ENCODE results near the gene MKNK1. TPM values are rescaled to one million over a fixed set of nuclear protein-coding genes. Genes with fewer than 3 reads are reported as not detected.
"Not testable (repeated sequence)": the region's sequence is repeated elsewhere in the genome, so short reads cannot be mapped to it uniquely, and the experiment has no call there.

The MKNK1 gene
- total RNA-seq (100 to 1,000 TPM in 1 of 5 donors, 10 to 100 TPM in 4; 35.0 to 182 (median 43.7) TPM), polyA plus RNA-seq (10 to 100 TPM; 21.2 to 32.4 (median 29.1) TPM)
- long read RNA-seq, donor 1, partial matches to known transcripts = 0 of 2 reads
- long read RNA-seq, donor 1, other reads (novel, unspliced or antisense) = 0 of 2 reads
- long read RNA-seq, donor 2 = 0 reads
- long read RNA-seq, donor 3, partial matches to known transcripts = 0 of 2 reads
- long read RNA-seq, donor 3, other reads (novel, unspliced or antisense) = 0 of 2 reads
- long read RNA-seq, donor 4 = 0 reads
- long read RNA-seq, donor 5, partial matches to known transcripts = 0 of 2 reads
- long read RNA-seq, donor 5, other reads (novel, unspliced or antisense) = 0 of 2 reads
- long read RNA-seq, donor 6 = 0 reads
- long read RNA-seq, donor 7 = 0 reads
- long read RNA-seq, donor 8, partial matches to known transcripts = 0 of 2 reads
- long read RNA-seq, donor 8, other reads (novel, unspliced or antisense) = 0 of 2 reads
- long read RNA-seq, donor 9 = 0 reads
- long read RNA-seq, donor 10 = 0 reads

GRCh38 chr1:46603858-46604549 is at the start of gene MKNK1:
TSS of gene MKNK1 (minus strand) at chr1:46604268. CDS start at chr1:46583327, 20,941 bp downstream.
- TF ChIP-seq EP300 (IDR thresholded peaks at IDR 0.05) (no peak), POLR2AphosphoS5 (IDR thresholded peaks at IDR 0.05) (peak; percentile 84 to 99 (median 95)), POLR2A (IDR thresholded peaks at IDR 0.05) (peak in 2 of 4 donors; percentile 75 to 78), CTCF (IDR thresholded peaks at IDR 0.05) (peak in 1 of 7 experiments; percentile 23)
- intact Hi-C loops (cut with DNase I; ENCODE audit: low total_unique reads) = no loop called here
- Histone ChIP-seq H3K4me1 (peaks cover 30 to 65% (median 48%) of the 10 kb centered on the region in 4 donors), H3K27ac (peak within 1 kb of the TSS; percentile 86 to 94 (median 88)), H3K36me3 (peaks cover 10 to 16% (median 15%) of the 10 kb centered on the region in 4 donors), H3K4me3 (peak within 1 kb of the TSS; percentile 65 to 87 (median 72)), H3K9me3 (no peaks in the 10 kb centered on the region), H3K27me3 (no peaks in the 10 kb centered on the region)
- peak; percentile 99 for DNase-seq
- 0 to 2% (median 1%) methylated on average over 37 to 53 of the region's 53 CpGs for WGBS, 5 donors

- Histone ChIP-seq H3K4me3 (no peak overlapping the region), H3K4me1 (peaks cover 0 to 6% (median 0%) of the 10 kb centered on the region in 4 donors), H3K27me3 (no peaks in the 10 kb centered on the region), H3K27ac (peak overlapping the region in 3 of 5 donors; percentile 13 to 46 (median 16)), H3K9me3 (peaks cover 0 to 9% (median 2%) of the 10 kb centered on the region in 4 donors), H3K36me3 (peaks cover 25 to 93% (median 87%) of the 10 kb centered on the region in 4 donors)
- no peak for DNase-seq
- intact Hi-C loops (cut with DNase I; ENCODE audit: low total_unique reads) = no loop called here
- no peak for TF ChIP-seq EP300 (IDR thresholded peaks at IDR 0.05)
- TF ChIP-seq POLR2A (IDR thresholded peaks at IDR 0.05) = no peak
- TF ChIP-seq POLR2AphosphoS5 (IDR thresholded peaks at IDR 0.05) = no peak
- no peak for TF ChIP-seq CTCF (IDR thresholded peaks at IDR 0.05)
- WGBS, 5 donors = 76 to 96% (median 82%) methylated on average over 2 of the region's 2 CpGs
Observed at GRCh38 chr1:46653405-46653958, 49.4 kb upstream of the MKNK1 start.

DNA sequence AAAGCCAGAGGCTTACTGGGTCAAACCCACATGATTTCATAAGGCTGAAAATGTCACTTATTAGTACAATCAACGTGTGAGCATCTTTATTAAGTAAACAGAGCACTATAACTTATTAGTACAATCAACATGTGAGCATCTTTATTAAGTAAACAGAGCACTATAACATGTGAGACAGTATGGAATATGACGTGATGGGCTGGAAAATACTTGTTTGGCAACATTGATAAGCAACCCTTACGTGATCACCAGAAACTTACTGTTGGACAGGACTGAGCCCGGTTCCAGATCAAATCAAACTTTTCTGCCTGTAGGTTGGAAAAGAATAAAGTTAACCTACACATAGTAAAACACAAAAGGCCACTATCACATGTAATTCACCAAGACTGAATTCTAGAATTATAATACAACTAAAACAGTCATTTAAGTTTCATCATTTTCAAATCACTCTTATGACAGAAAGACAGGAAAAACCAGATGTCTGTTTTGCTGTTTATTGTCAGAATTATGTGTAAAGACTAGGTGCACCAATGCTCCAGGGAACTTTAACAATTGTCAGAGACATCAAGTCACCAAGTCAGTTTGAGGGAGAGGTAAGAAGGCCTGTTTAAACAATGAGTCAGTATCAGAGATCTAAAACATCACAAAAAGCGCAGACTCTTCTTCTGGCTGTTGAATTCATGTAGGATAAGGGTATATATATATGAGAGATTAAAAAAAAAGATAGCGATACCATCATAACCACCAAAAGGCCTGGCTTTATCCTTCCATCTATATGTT is 48.4 kb upstream of the MKNK1 start:
- Histone ChIP-seq H3K27ac (peak overlapping the region in 1 of 5 donors; percentile 46), H3K4me1 (peaks cover 0 to 6% (median 0%) of the 10 kb centered on the region in 4 donors), H3K9me3 (peaks cover 0 to 9% (median 2%) of the 10 kb centered on the region in 4 donors), H3K36me3 (peaks cover 23 to 93% (median 86%) of the 10 kb centered on the region in 4 donors), H3K27me3 (no peaks in the 10 kb centered on the region), H3K4me3 (no peak overlapping the region)
- TF ChIP-seq CTCF (IDR thresholded peaks at IDR 0.05) (no peak), POLR2AphosphoS5 (IDR thresholded peaks at IDR 0.05) (no peak), POLR2A (IDR thresholded peaks at IDR 0.05) (no peak), EP300 (IDR thresholded peaks at IDR 0.05) (no peak)
- DNase-seq = no peak
- intact Hi-C loops (cut with DNase I; ENCODE audit: low total_unique reads) = no loop called here
- WGBS, 5 donors = 53 to 72% (median 66%) methylated on average over 6 of the region's 6 CpGs

GRCh38 chr1:46651152-46651551 is 47.1 kb upstream of the MKNK1 start:
- H3K4me3 ChIP-seq; DNase-seq; H3K4me1 ChIP-seq; H3K9me3 ChIP-seq; intact Hi-C loops (cut with DNase I; ENCODE audit: low total_unique reads); H3K27ac ChIP-seq; H3K27me3 ChIP-seq: not testable (repeated sequence)
- 92 to 100% (median 94%) methylated on average over 3 of the region's 3 CpGs for WGBS, 5 donors
- H3K36me3 ChIP-seq = peaks cover 20 to 92% (median 81%) of the 10 kb centered on the region in 4 donors

All from stomach (tissue), 19 donors.